NCI-H226 (cell line): ENCODE measurements around the gene TSSK2.
"Not testable (repeated sequence)": the region's sequence is repeated elsewhere in the genome, so short reads cannot be mapped to it uniquely, and the experiment has no call there.

Experiments used
- DNase-seq: peaks from one replicate; pipeline ENCODE4 v3.0.0-alpha.2; 2015

Gene TSSK2

DNA sequence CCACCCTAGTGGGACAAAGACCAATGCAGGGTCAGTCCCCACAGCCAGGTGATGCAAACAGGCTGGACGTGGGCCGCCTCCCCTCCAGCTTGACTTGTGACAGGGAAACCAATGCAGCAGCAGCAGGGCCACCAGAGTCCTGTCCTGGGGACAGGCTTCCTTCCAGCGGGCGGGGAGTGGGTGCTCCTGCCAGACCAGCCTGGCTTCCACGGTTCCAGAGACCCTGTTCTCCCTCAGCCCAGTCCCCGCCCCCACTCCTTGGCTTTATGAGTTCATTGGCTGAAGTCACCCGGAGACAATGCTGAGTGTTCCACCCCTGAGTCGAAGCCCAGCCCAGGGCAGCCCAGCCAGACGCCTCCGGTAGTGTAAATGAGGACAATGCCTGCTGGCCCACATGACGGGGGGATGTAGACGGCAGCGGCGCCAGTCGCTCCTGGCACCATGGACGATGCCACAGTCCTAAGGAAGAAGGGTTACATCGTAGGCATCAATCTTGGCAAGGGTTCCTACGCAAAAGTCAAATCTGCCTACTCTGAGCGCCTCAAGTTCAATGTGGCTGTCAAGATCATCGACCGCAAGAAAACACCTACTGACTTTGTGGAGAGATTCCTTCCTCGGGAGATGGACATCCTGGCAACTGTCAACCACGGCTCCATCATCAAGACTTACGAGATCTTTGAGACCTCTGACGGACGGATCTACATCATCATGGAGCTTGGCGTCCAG, at the start of gene TSSK2:
TSS of gene TSSK2 (plus strand) at position 350 of the 726 bp plus-strand sequence. CDS start at position 442, 92 bp downstream.
- DNase-seq: no peak

DNA sequence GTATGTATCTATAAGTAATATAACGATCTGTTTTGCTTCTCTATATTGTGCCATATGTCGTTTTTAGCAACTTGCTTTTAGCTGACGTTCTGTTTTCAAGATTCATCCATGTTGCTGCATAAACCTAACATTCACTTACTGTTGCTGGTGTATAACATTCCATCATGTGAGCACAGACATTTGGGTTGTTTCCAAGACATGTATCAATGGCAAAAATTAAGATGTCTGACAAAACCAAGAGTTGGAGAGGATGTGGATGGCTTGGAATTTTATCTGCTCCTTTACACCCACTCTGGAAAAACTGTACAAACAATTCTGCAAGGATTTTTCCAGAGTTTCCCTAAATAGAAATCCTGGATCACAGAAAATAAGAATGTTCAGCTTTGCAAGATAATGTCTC, 49.8 kb upstream of the TSSK2 start:
- DNase-seq: no peak

DNA sequence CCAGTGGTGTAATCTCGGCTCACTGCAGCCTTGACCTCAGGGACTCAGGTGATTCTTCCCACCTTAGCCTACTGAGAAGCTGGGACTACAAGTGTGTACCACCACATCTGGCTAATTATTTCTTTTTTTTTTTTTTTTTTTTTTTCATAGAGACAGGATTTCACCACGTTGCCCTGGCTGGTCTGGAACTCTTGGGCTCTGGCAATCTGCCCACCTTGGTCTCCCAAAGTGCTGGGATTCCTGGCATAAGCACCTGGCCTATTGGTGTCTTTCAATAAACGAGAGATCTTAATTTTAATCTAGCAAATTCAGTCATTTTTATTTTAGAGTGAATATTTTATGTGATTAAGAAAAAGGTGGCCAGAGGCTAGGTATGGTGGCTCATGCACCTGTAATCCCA, 49.0 kb upstream of the TSSK2 start:
- DNase-seq: no peak

DNA sequence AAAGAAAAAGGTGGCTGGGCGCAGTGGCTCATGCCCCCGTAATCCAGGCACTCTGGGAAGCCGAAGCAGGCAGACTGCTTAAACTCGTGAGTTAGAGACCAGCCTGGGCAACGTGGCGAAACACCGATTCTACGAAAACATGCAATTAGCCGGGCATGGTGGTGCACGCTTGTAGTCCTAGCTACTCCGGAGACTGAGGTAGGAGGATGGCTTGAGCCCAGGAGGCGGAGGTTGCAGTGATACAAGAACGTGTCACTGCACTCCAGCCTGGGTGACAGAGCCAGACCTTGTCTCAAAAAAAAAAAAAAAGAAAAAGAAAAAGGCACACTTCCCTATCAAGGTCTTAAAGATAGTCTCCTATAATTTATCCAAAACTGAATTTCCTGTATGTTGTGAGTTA, 48.3 kb upstream of the TSSK2 start:
- DNase-seq: no peak

DNA sequence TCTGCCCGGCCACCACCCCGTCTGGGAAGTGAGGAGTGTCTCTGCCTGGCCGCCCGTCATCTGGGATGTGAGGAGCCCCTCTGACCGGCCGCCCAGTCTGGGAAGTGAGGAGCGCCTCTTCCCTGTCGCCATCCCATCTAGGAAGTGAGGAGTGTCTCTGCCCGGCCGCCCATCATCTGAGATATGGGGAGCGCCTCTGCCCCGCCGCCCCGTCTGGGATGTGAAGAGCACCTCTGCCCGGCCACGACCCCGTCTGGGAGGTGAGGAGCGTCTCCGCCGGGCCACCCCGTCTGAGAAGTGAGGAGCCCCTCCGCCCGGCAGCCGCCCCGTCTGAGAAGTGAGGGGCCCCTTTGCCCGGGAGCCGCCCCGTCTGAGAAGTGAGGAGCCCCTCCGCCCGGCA, 47.0 kb upstream of the TSSK2 start:
- DNase-seq: not testable (repeated sequence)

DNA sequence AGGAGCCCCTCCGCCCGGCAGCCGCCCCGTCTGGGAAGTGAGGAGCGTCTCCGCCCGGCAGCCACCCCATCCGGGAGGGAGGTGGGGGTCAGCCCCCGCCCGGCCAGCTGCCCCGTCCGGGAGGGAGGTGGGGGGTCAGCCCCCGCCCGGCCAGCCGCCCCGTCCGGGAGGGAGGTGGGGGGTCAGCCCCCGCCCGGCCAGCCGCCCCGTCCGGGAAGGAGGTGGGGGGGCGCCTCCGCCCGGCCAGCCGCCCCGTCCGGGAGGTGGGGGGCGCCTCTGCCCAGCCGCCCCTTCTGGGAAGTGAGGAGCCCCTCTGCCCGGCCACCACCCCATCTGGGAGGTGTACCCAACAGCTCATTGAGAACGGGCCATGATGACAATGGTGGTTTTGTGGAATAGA, 46.5 kb upstream of the TSSK2 start:
- DNase-seq: not testable (repeated sequence)

DNA sequence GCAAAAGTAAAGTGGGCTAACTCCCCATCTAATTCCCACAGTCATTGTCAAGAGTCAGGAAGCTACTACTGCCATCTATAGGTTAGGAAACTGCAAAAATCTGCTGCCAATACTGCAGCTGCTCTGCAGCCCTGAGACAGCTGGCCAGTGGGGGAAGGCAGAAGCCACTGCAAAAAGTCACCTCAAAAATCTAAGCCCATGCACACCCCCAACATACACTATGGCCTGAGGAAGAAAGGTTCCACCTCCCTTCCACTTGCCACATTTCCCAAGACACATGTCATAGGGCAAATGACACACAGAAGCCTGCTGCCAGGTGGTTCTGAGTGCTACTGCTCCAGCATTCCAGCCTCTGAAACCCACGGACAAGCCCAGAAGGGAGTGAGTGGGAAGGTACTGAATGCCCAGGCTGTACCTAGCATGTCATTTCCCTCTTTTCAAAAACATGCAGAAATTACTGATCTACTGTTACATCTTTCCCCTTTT, 45.8 kb upstream of the TSSK2 start:
- DNase-seq: no peak

DNA sequence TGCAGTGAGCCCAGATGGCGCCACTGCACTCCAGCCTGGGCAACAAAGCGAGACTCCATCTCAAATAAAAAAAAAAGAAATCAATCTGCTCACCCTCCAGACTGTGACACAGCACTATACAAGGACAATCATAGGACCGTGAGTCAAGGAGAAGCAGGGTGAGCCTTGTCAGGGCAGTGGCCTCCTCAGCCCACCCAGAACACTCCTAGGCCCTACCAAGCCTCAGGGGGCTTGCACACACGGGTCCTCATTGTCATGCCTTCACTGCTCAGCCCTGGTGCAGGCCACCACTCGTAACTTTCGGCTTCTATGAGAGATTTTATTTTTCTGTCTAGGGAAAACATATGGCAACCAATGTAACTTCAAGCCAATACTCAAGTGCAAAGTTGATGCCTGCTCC, 44.7 kb upstream of the TSSK2 start:
- no peak for DNase-seq

DNA sequence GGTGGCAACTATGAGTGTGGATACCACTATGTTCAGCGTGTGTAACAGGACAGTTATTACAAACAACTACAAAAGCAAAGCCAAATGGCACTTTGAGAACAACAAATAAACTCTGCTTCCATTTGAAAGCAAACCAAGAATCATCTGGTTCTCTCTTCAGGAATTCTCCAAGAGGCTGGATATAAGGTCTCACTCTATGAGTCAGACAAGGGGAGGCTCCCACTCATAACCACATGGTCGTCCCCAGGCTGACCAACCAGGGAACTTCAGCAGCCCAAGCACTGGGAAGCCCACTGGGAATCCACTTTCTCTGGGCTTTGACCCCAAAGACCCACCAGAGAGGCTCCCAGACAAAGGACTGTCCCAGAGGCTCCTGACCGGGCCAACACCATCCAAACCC, 44.2 kb upstream of the TSSK2 start:
- DNase-seq: peak; percentile 19

DNA sequence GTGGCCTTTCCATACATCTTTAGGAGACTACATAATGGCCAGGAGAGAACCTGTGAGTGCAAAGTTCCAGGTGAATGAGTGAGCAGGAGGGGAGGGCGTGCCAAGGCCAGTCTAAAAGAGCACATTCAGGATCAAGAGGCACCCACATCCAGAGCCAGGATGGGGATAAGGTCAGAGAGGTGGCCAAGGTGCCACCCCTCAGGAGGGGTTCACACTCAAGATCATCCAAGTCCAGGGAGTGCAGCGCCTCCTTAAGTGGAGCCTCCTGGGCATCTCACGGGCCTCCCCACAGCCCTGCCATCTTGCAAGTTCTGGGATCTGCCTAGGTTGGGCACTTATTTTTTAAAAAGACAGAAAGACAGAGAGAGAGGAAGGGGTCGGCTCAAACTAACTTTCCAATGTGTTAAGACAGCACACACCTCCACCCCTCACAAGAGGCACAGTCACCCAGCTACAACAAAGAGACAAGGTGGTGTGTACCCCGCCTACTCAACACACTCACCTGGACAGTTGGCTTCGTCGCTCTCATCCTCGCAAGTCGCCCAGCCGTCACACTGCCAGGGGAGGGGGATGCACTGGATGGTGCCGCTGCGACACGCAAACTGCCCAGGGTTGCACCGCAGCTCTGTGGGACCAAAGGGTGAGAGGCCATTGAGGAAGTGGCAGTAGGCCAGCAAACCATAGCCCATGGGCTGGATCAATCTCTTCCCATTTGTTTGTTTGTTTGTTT, 42.1 kb upstream of the TSSK2 start:
- DNase-seq: no peak

DNA sequence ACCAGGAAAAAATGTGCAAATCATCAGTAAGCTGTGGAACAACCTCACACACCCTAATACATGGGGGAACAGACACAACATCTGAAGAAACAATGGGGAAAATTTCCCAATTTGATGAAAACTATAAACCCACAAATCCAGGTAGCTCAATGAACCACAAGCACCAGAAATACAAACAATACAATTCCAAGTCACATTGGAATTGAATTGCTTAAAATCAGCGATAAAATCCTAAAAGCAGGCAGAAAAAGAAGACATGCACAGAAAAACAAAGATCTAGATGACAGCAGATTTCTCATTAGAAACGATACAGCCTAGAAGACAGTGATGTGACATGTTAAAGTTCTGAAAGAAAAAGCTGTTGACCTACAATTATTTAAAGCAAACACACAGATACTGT, 40.9 kb upstream of the TSSK2 start:
- no peak for DNase-seq

DNA sequence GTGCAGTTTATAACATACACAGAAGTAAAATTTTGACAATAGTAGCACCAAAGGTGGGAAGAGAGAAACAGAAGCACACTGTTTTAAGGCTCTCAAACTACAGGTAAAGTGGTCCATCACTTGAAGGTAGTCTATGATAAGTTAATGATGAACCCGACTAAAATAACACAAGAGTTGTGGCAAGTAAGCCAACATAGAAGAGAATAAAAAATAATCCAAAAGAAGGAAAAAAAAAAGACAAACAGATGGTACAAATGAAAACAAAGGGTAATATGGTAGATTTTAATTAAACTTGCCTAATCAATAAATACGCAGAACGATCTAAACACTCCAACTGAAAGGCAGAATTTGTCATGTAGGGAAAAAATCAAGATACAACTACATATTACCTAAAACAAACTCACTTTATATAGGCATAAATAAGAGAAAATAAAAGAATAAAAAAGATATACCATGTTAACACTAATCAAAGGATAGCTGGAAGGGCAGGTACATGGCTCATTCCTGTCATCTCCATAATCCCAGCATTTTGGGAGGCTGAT, 40.5 kb upstream of the TSSK2 start:
- DNase-seq: no peak

DNA sequence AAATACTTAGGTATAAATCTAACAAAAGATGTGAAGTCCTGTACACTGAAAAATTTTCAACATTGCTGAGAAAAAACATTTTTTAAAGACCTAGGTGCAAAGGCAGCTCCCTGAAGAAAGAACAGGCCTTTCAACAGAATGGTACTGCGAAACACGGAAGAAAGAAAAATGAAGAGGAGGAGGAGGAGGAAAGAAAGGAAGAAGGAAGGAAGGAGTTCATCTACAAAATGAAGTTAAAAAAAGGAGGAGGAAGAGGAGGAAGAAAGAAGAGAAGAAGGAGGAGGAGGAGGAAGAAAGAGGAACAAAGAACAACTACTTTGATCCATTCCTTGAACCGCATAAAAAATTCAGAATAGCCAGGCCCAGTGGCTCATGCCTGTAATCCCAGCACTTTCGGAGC, 38.4 kb upstream of the TSSK2 start:
- no peak for DNase-seq

DNA sequence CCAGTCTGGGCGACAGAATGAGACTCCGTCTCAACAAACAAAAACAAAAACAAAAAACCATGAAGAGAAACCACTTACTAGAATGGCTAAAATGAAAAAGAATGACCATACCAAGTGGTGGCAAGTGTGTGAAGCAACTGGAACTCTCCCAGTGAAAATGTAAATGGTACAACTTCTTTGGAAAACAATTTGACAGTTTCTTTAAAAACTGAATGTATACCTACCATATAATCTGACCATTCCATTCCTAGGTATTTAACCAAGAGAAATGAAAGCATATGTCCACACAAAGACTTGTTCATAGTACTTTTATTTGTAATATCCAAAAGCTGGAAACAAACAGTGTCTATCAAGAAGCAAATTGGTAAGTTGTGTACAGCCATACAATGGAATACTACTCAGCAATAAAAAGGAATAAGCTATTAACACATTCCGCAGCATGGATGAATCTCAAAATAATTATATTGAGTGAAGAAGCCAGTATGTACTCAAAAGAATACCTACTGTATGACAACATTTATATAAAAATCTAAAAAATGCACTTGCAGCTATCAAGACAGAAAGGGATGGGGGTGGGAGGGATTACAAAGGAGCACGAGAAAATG, 36.6 kb upstream of the TSSK2 start:
- DNase-seq: no peak

DNA sequence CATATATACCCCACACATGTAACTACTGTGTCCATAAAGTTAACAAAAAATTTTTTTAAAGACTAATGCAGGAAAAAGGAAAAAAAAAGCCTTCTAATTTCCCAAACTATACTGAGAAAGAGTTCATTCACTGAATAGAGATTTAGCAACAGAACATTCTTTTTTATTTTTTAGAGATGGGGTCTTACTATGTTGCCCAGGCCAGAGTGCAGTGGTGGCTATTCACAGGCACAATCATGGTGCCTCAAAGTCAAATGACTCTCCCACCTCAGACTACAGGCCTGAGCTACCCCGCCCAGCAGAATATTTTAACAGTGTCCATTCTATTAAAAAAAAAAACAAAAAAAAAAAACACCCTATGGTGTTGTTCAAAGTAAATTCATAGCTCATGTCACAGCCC, 34.6 kb upstream of the TSSK2 start:
- no peak for DNase-seq

DNA sequence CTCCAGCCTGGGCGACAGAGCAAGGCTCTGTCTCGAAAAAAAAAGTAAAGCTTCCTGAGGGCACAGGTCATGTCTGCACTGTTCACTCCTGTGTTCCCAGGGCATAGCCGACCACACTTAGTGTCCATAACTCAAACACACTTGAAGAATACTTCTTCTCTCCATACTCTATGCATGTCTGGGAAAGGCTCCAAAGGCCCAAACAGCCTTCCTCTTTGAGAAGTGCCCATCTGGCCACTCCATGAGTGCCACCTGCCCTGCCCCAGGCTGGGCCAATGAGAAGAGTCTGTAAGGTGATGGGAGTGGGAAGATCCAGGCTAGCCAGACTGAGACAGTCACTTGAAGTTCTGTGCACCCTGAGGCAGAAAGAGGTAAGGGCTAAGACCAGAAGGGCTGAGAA, 33.6 kb upstream of the TSSK2 start:
- DNase-seq: no peak

DNA sequence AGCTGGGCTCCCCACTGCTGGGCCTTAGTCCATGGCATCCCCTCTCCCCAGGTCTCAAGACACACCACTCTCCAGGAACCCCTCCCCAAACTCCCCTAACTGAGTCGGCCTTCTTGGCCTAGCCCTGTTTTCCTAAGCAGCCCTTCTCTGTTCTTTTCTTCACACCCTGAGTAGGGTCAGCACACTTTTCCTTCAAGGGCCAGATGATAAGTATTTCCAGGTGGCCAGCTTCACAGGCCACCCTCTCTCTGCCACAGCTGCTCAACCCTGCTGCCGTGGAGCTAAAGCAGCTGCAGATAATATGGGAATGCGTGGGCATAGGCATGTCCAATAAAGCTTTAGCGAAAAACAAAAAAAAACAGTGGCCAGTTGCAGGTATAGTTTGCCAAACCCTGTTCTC, 33.0 kb upstream of the TSSK2 start:
- DNase-seq: no peak

DNA sequence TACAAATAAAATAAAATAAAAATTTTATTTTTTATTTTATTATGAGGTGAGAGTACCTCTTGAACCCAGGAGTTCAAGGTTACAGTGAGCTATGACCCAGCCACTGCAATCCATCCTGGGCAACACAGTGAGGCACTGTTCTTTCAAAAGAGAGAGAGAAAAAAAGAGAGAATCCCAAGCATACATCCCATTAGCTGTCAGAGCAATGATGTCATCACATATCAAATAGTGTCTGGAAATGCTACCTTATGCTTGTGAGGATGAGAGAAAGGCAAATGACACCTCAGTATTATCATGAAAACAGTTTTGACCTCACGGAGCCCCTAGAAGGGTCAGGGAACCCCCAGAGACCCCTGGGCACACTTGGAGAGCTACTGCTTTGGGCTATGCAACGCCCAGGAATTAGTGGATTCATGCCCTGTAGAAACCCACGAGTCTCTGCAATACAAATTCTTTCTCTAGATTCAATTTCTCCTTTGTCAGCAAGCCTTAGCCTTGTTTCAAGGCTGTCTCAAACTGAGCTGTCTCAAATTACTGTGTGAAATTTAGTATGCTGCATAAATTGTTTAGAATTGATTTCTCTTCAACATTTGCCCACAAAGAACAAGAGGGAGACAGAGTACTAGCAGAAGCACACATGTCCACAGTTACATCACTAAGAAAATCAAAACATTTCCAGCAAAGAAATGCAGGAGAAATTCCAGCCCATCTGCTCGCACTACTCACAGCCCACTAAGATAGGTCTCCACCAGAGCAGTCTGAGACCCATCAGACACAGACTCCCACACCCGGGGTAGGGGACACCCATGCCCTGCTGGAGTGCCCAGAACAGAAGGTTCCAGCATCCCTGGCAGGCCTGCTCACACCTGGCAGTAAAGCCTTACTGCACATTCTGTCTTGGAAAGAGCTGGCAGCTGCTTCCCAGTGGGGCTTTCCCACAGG, 27.0 kb upstream of the TSSK2 start:
- no peak for DNase-seq

DNA sequence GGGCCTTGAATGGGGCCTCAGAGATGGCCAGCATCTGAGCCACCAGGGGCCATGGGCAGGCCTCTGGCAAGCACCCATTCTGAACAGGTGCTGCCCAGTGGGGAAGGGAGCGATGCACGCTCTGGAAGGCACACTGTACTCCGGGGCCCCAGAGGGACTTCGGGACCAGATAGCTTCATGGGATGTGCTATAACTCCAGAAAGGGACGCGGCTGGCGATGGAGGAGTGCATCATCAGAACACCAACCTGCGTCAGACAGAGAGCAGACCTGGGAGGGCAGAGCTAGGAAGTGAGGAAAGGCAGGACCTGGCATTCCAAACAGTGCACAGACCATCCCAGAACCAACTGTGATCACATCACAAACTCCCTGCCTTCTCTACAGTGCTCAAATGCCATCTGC, 25.7 kb upstream of the TSSK2 start:
- DNase-seq: no peak

DNA sequence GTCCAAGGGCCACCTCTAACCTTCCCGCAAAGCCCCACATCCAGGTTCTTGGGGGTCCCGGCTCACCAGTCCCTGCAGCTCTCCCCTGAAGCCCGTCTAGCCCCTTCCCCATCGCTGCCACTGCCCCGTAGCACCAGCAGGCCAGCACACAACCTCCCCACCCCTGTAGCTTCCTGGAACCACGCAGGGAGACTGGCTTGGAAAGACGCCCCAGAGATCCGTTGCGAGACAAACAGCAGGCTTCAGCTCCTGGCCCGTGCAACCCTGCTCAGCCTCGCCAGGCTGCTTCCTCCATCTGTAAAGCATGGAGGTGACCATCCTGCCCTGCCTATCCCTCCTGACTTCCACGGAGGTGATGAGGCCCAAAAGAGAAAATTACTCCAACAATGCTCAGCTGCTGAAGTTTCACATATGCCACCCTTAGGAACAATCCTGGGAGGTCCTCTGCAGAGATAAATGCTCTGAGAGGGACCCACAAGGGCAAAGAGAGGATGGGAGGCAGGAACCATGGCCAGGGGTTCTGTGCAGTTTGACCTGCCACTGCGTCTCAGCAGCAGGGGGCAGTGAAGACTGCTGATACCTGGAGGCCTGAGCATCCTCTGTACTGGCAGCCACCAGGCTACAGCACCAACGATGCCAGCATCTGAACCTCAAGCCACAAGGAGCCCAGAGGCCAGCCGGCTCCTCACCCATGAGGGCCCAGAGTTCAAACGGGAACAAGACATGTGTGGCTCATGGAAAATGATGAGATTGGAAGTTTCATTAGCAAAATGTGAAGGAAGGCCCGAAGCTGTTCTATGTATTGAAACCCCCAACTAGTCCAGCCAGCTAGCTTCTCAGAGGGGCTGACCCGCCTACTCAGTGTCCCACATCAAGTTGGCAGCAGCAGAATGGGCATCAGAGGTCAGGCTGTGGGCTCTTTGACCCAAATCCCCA, 25.0 kb upstream of the TSSK2 start:
- DNase-seq: no peak
